Gastroesophageal sphincter (tissue), 3 donors: ENCODE results near the gene SIGLEC15.

ENCODE experiments used
- EP300 ChIP-seq: sonication (generic); formaldehyde crosslinking; IDR thresholded peaks from one replicate; pipeline ENCODE4 v1.6.1; 2017; ENCODE audit warnings: antibody characterized with exemption, mild to moderate bottlenecking
- POLR2A ChIP-seq, 2 donors: fragments of 450-650 bp; IDR thresholded peaks; one replicate each; pipeline ENCODE4 v1.6.1; 2017; ENCODE audit warnings: antibody characterized with exemption in 2 of 2, mild to moderate bottlenecking in 2 of 2, moderate library complexity in 1 of 2
- TF ChIP-seq, protein P1 (sequence below), 4 experiments: fragments of 200-600 bp in 2 of 4; fragments of 450-650 bp in 2 of 4; sonication (generic) in 1 of 4; IDR thresholded peaks; one replicate each; pipeline ENCODE4 v1.5.1; 2017 to 2019; ENCODE audit warnings: antibody characterized with exemption in 4 of 4, mild to moderate bottlenecking in 2 of 4, moderate library complexity in 2 of 4

DNA sequence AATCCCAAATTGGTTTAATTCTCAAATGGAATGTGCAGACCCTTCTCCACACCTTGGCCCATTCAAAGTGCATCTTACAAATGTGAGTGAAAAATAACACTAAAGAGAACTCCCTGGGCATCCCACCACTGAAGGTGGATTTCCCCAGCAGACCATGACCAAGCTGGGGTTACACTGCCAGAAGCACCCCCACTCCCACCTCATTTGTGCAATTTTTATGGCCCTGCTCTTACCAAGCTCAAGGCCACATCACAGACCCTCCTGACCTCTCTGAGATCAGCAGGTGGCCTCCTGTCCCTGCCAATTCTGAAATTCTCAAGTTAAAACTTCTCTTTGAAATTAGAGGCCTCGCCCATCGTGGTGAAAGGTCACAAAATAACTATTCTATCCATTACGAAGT, 21.6 kb downstream of the SIGLEC15 start:
- TF ChIP-seq, protein P1, sequence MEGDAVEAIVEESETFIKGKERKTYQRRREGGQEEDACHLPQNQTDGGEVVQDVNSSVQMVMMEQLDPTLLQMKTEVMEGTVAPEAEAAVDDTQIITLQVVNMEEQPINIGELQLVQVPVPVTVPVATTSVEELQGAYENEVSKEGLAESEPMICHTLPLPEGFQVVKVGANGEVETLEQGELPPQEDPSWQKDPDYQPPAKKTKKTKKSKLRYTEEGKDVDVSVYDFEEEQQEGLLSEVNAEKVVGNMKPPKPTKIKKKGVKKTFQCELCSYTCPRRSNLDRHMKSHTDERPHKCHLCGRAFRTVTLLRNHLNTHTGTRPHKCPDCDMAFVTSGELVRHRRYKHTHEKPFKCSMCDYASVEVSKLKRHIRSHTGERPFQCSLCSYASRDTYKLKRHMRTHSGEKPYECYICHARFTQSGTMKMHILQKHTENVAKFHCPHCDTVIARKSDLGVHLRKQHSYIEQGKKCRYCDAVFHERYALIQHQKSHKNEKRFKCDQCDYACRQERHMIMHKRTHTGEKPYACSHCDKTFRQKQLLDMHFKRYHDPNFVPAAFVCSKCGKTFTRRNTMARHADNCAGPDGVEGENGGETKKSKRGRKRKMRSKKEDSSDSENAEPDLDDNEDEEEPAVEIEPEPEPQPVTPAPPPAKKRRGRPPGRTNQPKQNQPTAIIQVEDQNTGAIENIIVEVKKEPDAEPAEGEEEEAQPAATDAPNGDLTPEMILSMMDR (IDR thresholded peaks at IDR 0.05), result no peak
- TF ChIP-seq EP300, result no peak
- no peak for TF ChIP-seq POLR2A (IDR thresholded peaks at IDR 0.05)
